SK-N-SH (cell line): Measurements from ENCODE around the gene DUS4L. TPM values are rescaled to one million over a fixed set of nuclear protein-coding genes. Genes with fewer than 3 reads are reported as not detected.

Source experiments
- CTCF ChIA-PET: fragments of 300-600, 350-600 bp; formaldehyde crosslinking; extraction: SDS; loops from one replicate; lab custom pipeline; 2021; lab: Yijun Ruan, JAX
- POLR2A ChIA-PET: fragments of 350-600 bp; sonication (Branson Sonifier 250); formaldehyde crosslinking; extraction: SDS; loops from one replicate; lab custom pipeline; 2020; ENCODE audit warnings: antibody characterized with exemption, inconsistent platforms; lab: Yijun Ruan, JAX
- DNase-seq: peaks from one replicate; pipeline ENCODE4 v3.0.0; 2012
- H2AFZ ChIP-seq: fragments of 200-600 bp; sonication (generic); 2 replicates; pipeline ENCODE4 v1.8.1; 2016; ENCODE audit warnings: antibody characterized with exemption, mild to moderate bottlenecking, low read depth
- H3F3A ChIP-seq: fragments of 200-600 bp; sonication (generic); replicated peaks from 2 replicates; pipeline ENCODE3; 2016; ENCODE audit warnings: antibody characterized with exemption, mild to moderate bottlenecking; ENCODE audit not compliant: insufficient read depth
- H3K27ac ChIP-seq, 2 experiments: fragments of 200-500 bp in 1 of 2; fragments of 200-600 bp in 1 of 2; sonication (Bioruptor generic) in 1 of 2; sonication (generic), shearing (Covaris generic) in 1 of 2; 2 replicates each; pipeline versions ENCODE4 v1.5.1 to v1.6.1; 2014 to 2016; ENCODE audit warnings: low read depth in 2 of 2, inconsistent platforms in 1 of 2, low read length in 1 of 2, mild to moderate bottlenecking in 1 of 2, mixed read lengths in 1 of 2
- H3K27me3 ChIP-seq: fragments of 200-600 bp; sonication (generic), shearing (Covaris generic); 2 replicates; pipeline ENCODE4 v1.6.1; 2016; ENCODE audit warnings: mixed run types; ENCODE audit not compliant: insufficient read depth
- H3K36me3 ChIP-seq, 2 experiments: fragments of 200-500 bp in 1 of 2; fragments of 200-600 bp in 1 of 2; sonication (Bioruptor generic) in 1 of 2; sonication (generic) in 1 of 2; replicated peaks in 1 of 2; 2 replicates each; pipeline versions ENCODE3 to v1.5.1; 2014 to 2016; ENCODE audit warnings: low read length in 1 of 2, mild to moderate bottlenecking in 1 of 2; ENCODE audit not compliant: insufficient read depth in 2 of 2, control insufficient read depth in 1 of 2
- H3K4me1 ChIP-seq, 2 experiments: fragments of 200-500 bp in 1 of 2; fragments of 200-600 bp in 1 of 2; sonication (Bioruptor generic) in 1 of 2; sonication (generic), shearing (Covaris generic) in 1 of 2; 2 replicates each; pipeline versions ENCODE4 v1.5.1 to v1.6.1; 2014 to 2016; ENCODE audit warnings: low read depth in 1 of 2, low read length in 1 of 2, mixed run types in 1 of 2; ENCODE audit not compliant: insufficient read depth in 2 of 2, control insufficient read depth in 1 of 2
- H3K4me2 ChIP-seq: fragments of 200-600 bp; sonication (generic), shearing (Covaris generic); 2 replicates; pipeline ENCODE4 v1.6.1; 2017; ENCODE audit warnings: mixed run types
- H3K4me3 ChIP-seq, 2 experiments: fragments of 200-500 bp in 1 of 2; fragments of 200-600 bp in 1 of 2; sonication (Bioruptor generic) in 1 of 2; sonication (generic), shearing (Covaris generic) in 1 of 2; 2 replicates each; pipeline versions ENCODE4 v1.5.1 to v1.8.1; 2014 to 2016; ENCODE audit warnings: low read depth in 2 of 2, inconsistent platforms in 1 of 2, low read length in 1 of 2, mild to moderate bottlenecking in 1 of 2, mixed read lengths in 1 of 2, moderate library complexity in 1 of 2
- H3K79me2 ChIP-seq: fragments of 200-600 bp; sonication (generic); 2 replicates; pipeline ENCODE4 v1.8.1; 2017; ENCODE audit warnings: mild to moderate bottlenecking; ENCODE audit not compliant: insufficient read depth
- H3K9ac ChIP-seq: fragments of 200-600 bp; sonication (generic); 2 replicates; pipeline ENCODE4 v1.6.1; 2017; ENCODE audit warnings: mixed run types
- H3K9me2 ChIP-seq: fragments of 200-600 bp; sonication (generic); 2 replicates; pipeline ENCODE4 v1.6.1; 2017; ENCODE audit warnings: mixed run types
- H3K9me3 ChIP-seq: fragments of 200-600 bp; sonication (generic); 2 replicates; pipeline ENCODE4 v1.6.1; 2017; ENCODE audit warnings: mixed run types, mild to moderate bottlenecking, moderate library complexity
- H4K20me1 ChIP-seq: fragments of 200-600 bp; sonication (generic); 2 replicates; pipeline ENCODE4 v1.6.1; 2017; ENCODE audit warnings: mild to moderate bottlenecking, mixed run types; ENCODE audit not compliant: insufficient read depth
- EZH2phosphoT487 ChIP-seq: fragments of 200-600 bp; sonication (generic); IDR thresholded peaks from 2 replicates; pipeline ENCODE4 v1.6.1; 2017; ENCODE audit warnings: low read depth, mixed run types, mild to moderate bottlenecking, antibody characterized with exemption, moderate library complexity, borderline replicate concordance
- FOXM1 ChIP-seq: IDR thresholded peaks from 2 replicates; pipeline ENCODE4 v1.4.0; 2012; ENCODE audit warnings: low read depth, mild to moderate bottlenecking
- GATA2 ChIP-seq: sonication (generic); formaldehyde crosslinking; IDR thresholded peaks from 2 replicates; pipeline ENCODE4 v1.5.0; 2020; ENCODE audit warnings: mild to moderate bottlenecking, missing genetic modification reagents
- IRF3 ChIP-seq: fragments of 150-350 bp; IDR thresholded peaks from 2 replicates; pipeline ENCODE4 v1.6.1; 2016; ENCODE audit warnings: mild to moderate bottlenecking, low read depth, low read length
- MAX ChIP-seq: IDR thresholded peaks from 2 replicates; pipeline ENCODE4 v1.4.0; 2012; ENCODE audit warnings: low read depth
- MEF2A ChIP-seq: IDR thresholded peaks from 2 replicates; pipeline ENCODE4 v1.4.0; 2012; ENCODE audit warnings: low read depth, borderline replicate concordance
- MXI1 ChIP-seq: IDR thresholded peaks from 2 replicates; pipeline ENCODE4 v1.6.1; 2012; ENCODE audit warnings: mild to moderate bottlenecking, low read depth, low read length, improper control_type of control experiment
- RFX5 ChIP-seq: IDR thresholded peaks from 2 replicates; pipeline ENCODE4 v1.6.1; 2012; ENCODE audit warnings: mild to moderate bottlenecking, improper control_type of control experiment, low read length
- RXRA ChIP-seq: IDR thresholded peaks from 2 replicates; pipeline ENCODE4 v1.4.0; 2012; ENCODE audit warnings: low read depth, mild to moderate bottlenecking, borderline replicate concordance
- USF2 ChIP-seq: fragments of 150-350 bp; IDR thresholded peaks from 2 replicates; pipeline ENCODE4 v1.6.1; 2017; ENCODE audit warnings: antibody characterized with exemption, low read length, low read depth, borderline replicate concordance
- YY1 ChIP-seq: IDR thresholded peaks from 2 replicates; pipeline ENCODE4 v1.4.0; 2012; ENCODE audit warnings: low read depth, mild to moderate bottlenecking
- WGBS: methylation state at CpG from one replicate; pipeline ENCODE4 v1.1.6; 2017; ENCODE audit warnings: low lambda C conversion rate; 5-methylcytosine and 5-hydroxymethylcytosine counted together
- polyA plus RNA-seq, 3 experiments: library from polyadenylated mRNA; depleted of rRNA; stranded (reverse); fragments of >200 nt; gene quantifications; 2 replicates each; pipeline ENCODE4 v1.2.3, GENCODE V29; 2012

The DUS4L gene
- polyA plus RNA-seq, 1 of the 3 experiments (the other 2 are of a cell fraction), result 9.7 TPM

GRCh38 chr7:107588529-107589130, 24.9 kb downstream of the DUS4L start:
- Histone ChIP-seq H3K36me3 (peaks cover 34 to 66% of the 10 kb centered on the region in 2 experiments), H3K27me3 (no peaks in the 10 kb centered on the region), H2AFZ (no peak overlapping the region), H3K4me1 (peaks cover 0 to 7% of the 10 kb centered on the region in 2 experiments; a peak in 1 of 4 replicates), H3K4me2 (no peak overlapping the region), H4K20me1 (no peaks in the 10 kb centered on the region), H3K9ac (no peak overlapping the region), H3K4me3 (no peak overlapping the region), H3K9me3 (no peaks in the 10 kb centered on the region), H3F3A (peaks cover 21% of the 10 kb centered on the region), H3K9me2 (no peaks in the 10 kb centered on the region), H3K79me2 (peaks cover 63% of the 10 kb centered on the region), H3K27ac (no peak overlapping the region)
- CTCF ChIA-PET, result interaction anchor here (0.8 kb wide), 1 partner anchor 439 kb away, joined by 3 read pairs; no protein-coding TSS in a partner anchor
- TF ChIP-seq IRF3 (no peak), EZH2phosphoT487 (no peak), RXRA (no peak), USF2 (no peak), RFX5 (no peak), YY1 (no peak), MEF2A (no peak), MXI1 (no peak)
- DNase-seq, result no peak
- POLR2A ChIA-PET, result no interaction called here
- WGBS, result 96% methylated on average over 5 of the region's 5 CpGs

- no peak overlapping the region for H3K9ac ChIP-seq
- POLR2A ChIA-PET, result no interaction called here
- no peak overlapping the region for H2AFZ ChIP-seq
- TF ChIP-seq GATA2 (CRISPR knock-in tag) (no peak), FOXM1 (no peak), MAX (no peak), MXI1 (no peak)
- H3K9me3 ChIP-seq, result no peaks in the 10 kb centered on the region
- DNase-seq, result no peak
- H3K27ac ChIP-seq, result peak overlapping the region in 1 of 2 experiments; percentile 97; a peak in 1 of 4 replicates
- H3F3A ChIP-seq, result peaks cover 46% of the 10 kb centered on the region
- 95% methylated on average over 3 of the region's 3 CpGs for WGBS
- peaks cover 24 to 51% of the 10 kb centered on the region in 2 experiments for H3K36me3 ChIP-seq
- peaks cover 2 to 24% of the 10 kb centered on the region in 2 experiments; a peak in 3 of 4 replicates for H3K4me1 ChIP-seq
- no peaks in the 10 kb centered on the region for H3K27me3 ChIP-seq
- no peak overlapping the region for H3K4me2 ChIP-seq
- CTCF ChIA-PET, result no interaction called here
- H3K79me2 ChIP-seq, result peaks cover 40% of the 10 kb centered on the region
- no peaks in the 10 kb centered on the region for H3K9me2 ChIP-seq
- H3K4me3 ChIP-seq, result no peak overlapping the region
- no peaks in the 10 kb centered on the region for H4K20me1 ChIP-seq
These were observed 27.6 kb downstream of the DUS4L start for GRCh38 chr7:107591421-107591820.
